ELF-1 (cell line): ENCODE data around the gene KRTAP10-2.
A peak's percentile ranks its signal among the peaks of the same experiment; 100 is the strongest.
"Not testable (repeated sequence)": the region's sequence is repeated elsewhere in the genome, so short reads cannot be mapped to it uniquely, and the experiment has no call there.

Source experiments
- DNase-seq: peaks from one replicate; pipeline ENCODE4 v3.0.0-alpha.2; 2016; ENCODE audit warnings: low read depth, low spot score

Gene KRTAP10-2

GRCh38 chr21:44514218-44514520 lies 37.1 kb downstream of the KRTAP10-2 start:
- DNase-seq: no peak

- no peak for DNase-seq
These were observed 37.7 kb downstream of the KRTAP10-2 start for GRCh38 chr21:44513389-44514217.

- DNase-seq: no peak
These were observed 38.6 kb downstream of the KRTAP10-2 start for GRCh38 chr21:44512496-44513388.

- DNase-seq: no peak
These were observed 39.4 kb downstream of the KRTAP10-2 start for GRCh38 chr21:44511938-44512275.

- no peak for DNase-seq
These were observed 39.9 kb downstream of the KRTAP10-2 start for GRCh38 chr21:44511219-44511937.

- DNase-seq: peak; percentile 85
These were observed 40.6 kb downstream of the KRTAP10-2 start for GRCh38 chr21:44510508-44511218.

GRCh38 chr21:44510109-44510507 lies 41.2 kb downstream of the KRTAP10-2 start:
- DNase-seq: no peak

- no peak for DNase-seq
These were observed 41.8 kb downstream of the KRTAP10-2 start for GRCh38 chr21:44509539-44509938.

GRCh38 chr21:44508711-44509445 lies 42.4 kb downstream of the KRTAP10-2 start:
- DNase-seq: no peak

GRCh38 chr21:44508426-44508710 lies 42.9 kb downstream of the KRTAP10-2 start:
- no peak for DNase-seq

- no peak for DNase-seq
These were observed 43.5 kb downstream of the KRTAP10-2 start for GRCh38 chr21:44507673-44508425.

- peak; percentile 47 for DNase-seq
These were observed 44.7 kb downstream of the KRTAP10-2 start for GRCh38 chr21:44506279-44507255.

GRCh38 chr21:44505673-44506278 lies 45.5 kb downstream of the KRTAP10-2 start:
- no peak for DNase-seq

- no peak for DNase-seq
These were observed 47.4 kb downstream of the KRTAP10-2 start for GRCh38 chr21:44503901-44504399.

GRCh38 chr21:44503006-44503889 lies 48.1 kb downstream of the KRTAP10-2 start:
- DNase-seq: not testable (repeated sequence)

GRCh38 chr21:44502171-44502958 lies 48.9 kb downstream of the KRTAP10-2 start:
- no peak for DNase-seq
